B cell (primary cell): ENCODE results near the gene TMEM158.

Source experiments
- CTCF ChIP-seq: fragments of 200-600 bp; IDR thresholded peaks from one replicate; pipeline ENCODE4 v1.8.0; 2022; ENCODE audit warnings: antibody characterized with exemption, mild to moderate bottlenecking
- EZH2 ChIP-seq: IDR thresholded peaks from 2 replicates; pipeline ENCODE4 v1.6.1; 2012; ENCODE audit warnings: borderline replicate concordance, low read depth, mild to moderate bottlenecking, moderate library complexity, low read length; ENCODE audit not compliant: insufficient read depth, poor library complexity, severe bottlenecking

- TF ChIP-seq CTCF (no peak), EZH2 (no peak)
Measured at GRCh38 chr3:45180899-45181298, 45.2 kb downstream of the TMEM158 start.
